Muscle of arm (tissue), 12 donors: Measurements from ENCODE around the gene AGFG1. TPM values are rescaled to one million over a fixed set of nuclear protein-coding genes. Genes with fewer than 3 reads are reported as not detected.
A peak's percentile ranks its signal among the peaks of the same experiment; 100 is the strongest.

Experiments
- DNase-seq: peaks from one replicate; pipeline ENCODE4 v3.0.0-alpha.2; 2013
- polyA plus RNA-seq, 12 donors: library from polyadenylated mRNA; unstranded; fragments of 120-200 nt; gene quantifications; one replicate each; pipeline ENCODE4 v1.2.1, GENCODE V29; 2013; ENCODE audit not compliant: insufficient read length in 12 of 12

Gene AGFG1
- polyA plus RNA-seq, 12 donors, result 32.9 to 62.8 (median 52.1) TPM; not detected in 1

GRCh38 chr2:227460070-227460485 lies 11.9 kb upstream of the AGFG1 start:
- no peak for DNase-seq

- no peak for DNase-seq
These were observed 11.1 kb upstream of the AGFG1 start for GRCh38 chr2:227460833-227461232.

DNA sequence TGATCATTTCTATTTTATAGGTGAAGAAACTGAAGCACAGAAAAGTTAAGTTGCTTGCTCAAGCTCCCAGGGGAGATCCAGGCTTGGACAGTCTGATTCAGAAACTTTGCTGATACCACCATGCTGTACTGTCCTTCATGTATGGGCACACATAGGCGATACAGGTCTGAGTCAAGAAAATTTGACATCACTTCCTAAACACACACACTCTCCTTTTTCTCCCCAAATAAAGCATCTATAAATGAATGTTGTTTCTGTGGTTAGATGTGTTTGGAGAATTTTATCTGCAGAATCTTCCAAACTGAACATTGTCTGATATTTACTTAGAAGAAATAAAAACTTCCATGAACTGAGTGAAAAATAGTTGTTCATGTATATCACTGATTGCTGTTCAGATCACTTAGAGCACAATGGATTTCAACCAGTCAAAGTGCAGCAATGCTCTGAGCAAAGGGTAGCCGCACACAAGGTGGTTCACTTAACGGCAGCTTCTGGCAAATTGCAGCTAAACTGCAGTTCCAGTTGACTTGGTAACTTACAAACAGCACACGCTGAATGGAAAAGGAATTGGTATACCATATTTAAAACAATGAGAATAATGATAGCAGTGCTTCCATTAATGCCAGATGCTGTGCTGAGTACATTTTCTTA lies 10.0 kb upstream of the AGFG1 start:
- DNase-seq, result no peak

GRCh38 chr2:227462462-227462951 lies 9.4 kb upstream of the AGFG1 start:
- no peak for DNase-seq

GRCh38 chr2:227462972-227463931 lies 8.7 kb upstream of the AGFG1 start:
- DNase-seq, result no peak

DNA sequence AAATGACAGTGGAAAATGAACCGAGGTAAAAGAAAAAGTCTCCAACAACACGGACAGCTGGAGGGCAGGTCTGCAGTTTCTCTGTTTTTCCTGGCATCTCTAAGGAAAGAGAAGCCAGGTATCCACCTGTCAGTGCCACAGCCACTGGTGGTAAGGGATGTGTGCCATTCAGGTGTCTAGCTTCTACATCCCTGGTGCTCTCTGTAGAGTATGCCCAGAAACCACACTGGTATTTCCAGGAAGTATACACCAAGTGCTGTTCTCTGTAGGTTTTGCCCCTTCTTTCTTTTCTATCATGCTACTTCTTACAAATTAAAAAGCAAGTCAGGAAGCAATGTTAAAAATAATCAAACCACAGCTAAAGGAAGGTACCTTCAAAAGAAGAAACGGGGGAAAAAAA lies 7.6 kb upstream of the AGFG1 start:
- no peak for DNase-seq

DNA sequence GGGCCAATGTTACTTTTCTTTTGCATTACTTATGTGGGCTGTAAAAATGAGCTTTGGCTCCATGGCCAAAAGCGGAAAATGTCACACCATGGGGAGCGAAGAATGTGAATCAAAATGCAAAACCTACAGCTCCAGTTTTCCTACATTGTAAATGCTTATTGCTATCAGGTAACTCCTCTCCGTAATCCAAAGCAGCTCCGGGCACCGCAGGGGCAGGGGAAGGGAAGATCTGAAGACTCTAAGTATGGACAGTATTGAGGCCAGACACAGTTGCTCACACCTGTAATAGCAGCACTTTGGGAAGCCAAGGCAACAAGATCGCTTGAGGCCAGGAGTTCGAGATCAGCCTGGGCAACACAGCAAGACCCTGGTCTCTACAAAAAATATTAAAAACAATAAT lies 7.1 kb upstream of the AGFG1 start:
- no peak for DNase-seq

GRCh38 chr2:227466887-227467600 lies 4.9 kb upstream of the AGFG1 start:
- no peak for DNase-seq

DNA sequence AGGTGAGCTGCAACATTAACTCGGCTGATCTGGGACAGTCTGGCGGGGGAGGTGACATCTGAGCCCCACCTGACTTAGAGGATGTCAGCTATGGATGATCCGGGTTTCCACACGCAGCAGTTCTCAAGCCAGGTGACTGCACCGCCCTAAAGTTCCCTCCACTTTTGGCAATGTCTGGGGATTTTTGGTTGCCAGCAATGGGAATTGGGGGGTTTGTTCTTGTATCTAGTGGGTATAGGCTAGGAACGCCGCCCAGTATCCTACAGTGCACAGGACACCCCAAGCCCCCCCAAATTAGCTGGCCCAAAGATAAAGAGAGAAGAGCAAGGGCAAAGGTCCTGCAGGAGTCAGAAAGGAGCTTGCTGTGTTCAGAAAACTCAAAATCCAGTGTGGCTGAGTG lies 544 bp upstream of the AGFG1 start:
- no peak for DNase-seq

DNA sequence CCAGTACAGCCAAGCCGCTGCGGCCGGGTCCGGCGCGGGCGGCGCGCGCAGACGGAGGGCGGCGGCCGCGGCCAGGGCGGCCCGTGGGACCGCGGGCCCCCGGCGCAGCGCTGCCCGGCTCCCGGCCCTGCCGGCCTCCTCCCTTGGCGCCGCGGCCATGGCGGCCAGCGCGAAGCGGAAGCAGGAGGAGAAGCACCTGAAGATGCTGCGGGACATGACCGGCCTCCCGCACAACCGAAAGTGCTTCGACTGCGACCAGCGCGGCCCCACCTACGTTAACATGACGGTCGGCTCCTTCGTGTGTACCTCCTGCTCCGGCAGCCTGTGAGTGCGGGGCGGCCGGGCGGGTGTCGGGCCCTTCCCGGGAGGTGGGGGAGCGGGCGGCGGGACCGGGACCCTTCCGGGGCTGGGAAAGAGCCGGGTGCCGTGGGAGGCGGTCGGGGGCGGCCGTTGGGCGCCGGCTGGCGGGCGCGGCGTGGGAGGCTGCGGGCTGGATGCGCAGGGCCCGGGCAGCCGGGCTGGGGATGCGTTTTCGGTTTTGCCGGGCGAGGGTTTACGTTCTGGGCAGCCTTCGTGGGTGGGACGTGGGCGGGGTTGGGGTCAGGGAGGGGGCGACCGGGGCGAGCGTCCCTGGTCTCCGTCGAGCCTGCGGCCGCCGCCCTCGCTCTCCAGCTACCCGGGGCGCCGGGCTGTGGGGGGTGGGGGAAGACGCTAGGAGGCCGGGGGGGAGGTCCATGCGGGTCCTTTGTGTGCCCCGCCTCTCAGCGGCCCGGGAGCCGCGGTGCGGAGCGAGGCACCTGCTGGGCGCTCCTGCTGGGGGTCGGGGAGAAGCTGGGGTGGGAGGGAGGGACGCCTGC lies 537 bp downstream of the AGFG1 start:
- peak; percentile 33 for DNase-seq

DNA sequence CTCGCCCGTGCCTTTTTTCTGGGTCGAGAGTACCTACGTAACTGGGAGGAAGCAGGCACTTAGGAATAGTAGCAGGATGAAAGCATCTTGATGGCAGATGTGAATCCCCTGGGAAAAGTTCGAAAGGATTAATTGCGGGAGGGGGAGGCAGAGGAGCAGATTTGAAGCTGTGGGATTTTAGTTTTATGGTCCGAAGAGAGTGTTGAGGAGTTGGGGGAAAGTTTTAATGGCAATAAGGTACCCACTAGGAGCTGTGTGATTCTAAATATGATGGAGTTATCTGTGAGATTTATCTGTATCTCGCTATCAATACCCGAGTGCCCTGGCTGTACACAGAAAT lies 1.1 kb downstream of the AGFG1 start:
- DNase-seq, result no peak

GRCh38 chr2:227473806-227474205 lies 1.9 kb downstream of the AGFG1 start:
- no peak for DNase-seq

- no peak for DNase-seq
These were observed 2.5 kb downstream of the AGFG1 start for GRCh38 chr2:227474410-227474809.

GRCh38 chr2:227477291-227477690 lies 5.3 kb downstream of the AGFG1 start:
- DNase-seq, result no peak

GRCh38 chr2:227479865-227480475 lies 8.0 kb downstream of the AGFG1 start:
- peak; percentile 22 for DNase-seq

- no peak for DNase-seq
These were observed 8.6 kb downstream of the AGFG1 start for GRCh38 chr2:227480528-227480927.

DNA sequence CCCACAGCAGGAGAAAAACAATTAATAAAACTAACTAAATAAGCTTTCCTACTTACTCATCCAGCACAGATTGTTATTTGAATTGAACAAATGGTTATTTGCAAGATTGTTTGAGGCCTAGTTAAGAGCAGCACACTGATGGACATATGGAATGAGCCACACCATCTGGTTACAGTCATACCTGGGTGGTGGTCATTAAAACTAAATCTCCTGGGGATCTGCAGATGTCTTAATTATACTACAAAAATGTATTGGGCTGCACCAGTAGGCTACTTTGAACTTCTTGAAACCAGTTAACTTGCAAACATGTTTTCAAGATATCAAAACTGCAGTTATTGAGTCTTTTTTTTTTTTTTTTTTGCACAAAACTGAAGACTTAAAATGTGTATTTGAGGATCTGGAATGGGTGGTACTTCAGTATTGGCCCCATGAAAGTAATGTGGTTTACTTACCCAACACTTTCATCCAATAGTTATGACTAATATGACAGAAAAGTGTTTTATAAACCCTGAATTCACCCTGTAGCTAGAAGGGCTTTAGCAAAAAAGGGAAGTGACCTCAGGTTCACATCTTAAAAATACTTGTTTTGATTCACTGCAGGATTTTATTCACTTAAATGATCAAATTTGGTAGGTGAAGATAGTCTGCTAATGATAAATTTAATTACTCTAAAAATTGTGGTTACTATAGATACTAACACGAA lies 10.8 kb downstream of the AGFG1 start:
- DNase-seq, result no peak

- no peak for DNase-seq
These were observed 13.5 kb downstream of the AGFG1 start for GRCh38 chr2:227485429-227485828.

- no peak for DNase-seq
These were observed 14.7 kb downstream of the AGFG1 start for GRCh38 chr2:227486688-227487087.

GRCh38 chr2:227488045-227488444 lies 16.1 kb downstream of the AGFG1 start:
- no peak for DNase-seq
